Activated naive CD8-positive, alpha-beta T cell treated with anti-CD3 and anti-CD28 coated beads for 36 hours (primary cell): ENCODE measurements around the gene GPHA2. TPM values are rescaled to one million over a fixed set of nuclear protein-coding genes. Genes with fewer than 3 reads are reported as not detected.
A peak's percentile ranks its signal among the peaks of the same experiment; 100 is the strongest.

Experiments used
- DNase-seq: peaks from one replicate; pipeline ENCODE4 v3.0.0; 2021
- H3K27ac Mint-ChIP-seq: one replicate; pipeline ENCODE4 v1.8.0; 2022; ENCODE audit warnings: mild to moderate bottlenecking, moderate library complexity, mixed read lengths
- H3K27me3 Mint-ChIP-seq: one replicate; pipeline ENCODE4 v1.8.0; 2022; ENCODE audit warnings: mild to moderate bottlenecking, mixed read lengths
- H3K36me3 Mint-ChIP-seq: one replicate; pipeline ENCODE4 v1.8.0; 2021; ENCODE audit warnings: mild to moderate bottlenecking, mixed read lengths
- H3K4me1 Mint-ChIP-seq: one replicate; pipeline ENCODE4 v1.8.0; 2021; ENCODE audit warnings: mixed read lengths
- H3K4me3 Mint-ChIP-seq: one replicate; pipeline ENCODE4 v1.8.0; 2022; ENCODE audit warnings: mild to moderate bottlenecking, moderate library complexity, mixed read lengths
- H3K9me3 Mint-ChIP-seq: one replicate; pipeline ENCODE4 v1.8.0; 2022; ENCODE audit warnings: mixed read lengths
- total RNA-seq, 2 experiments: library from RNA; stranded (reverse); gene quantifications; one replicate each; pipeline ENCODE4 v1.2.3, GENCODE V29; 2021

The GPHA2 gene
- total RNA-seq, 2 experiments from 2014 or later = not detected

GRCh38 chr11:64921384-64921783, 14.3 kb downstream of the GPHA2 start:
- no peak overlapping the region for H3K27ac Mint-ChIP-seq
- DNase-seq = no peak
- no peaks in the 10 kb centered on the region for H3K9me3 Mint-ChIP-seq
- peaks cover 22% of the 10 kb centered on the region for H3K4me1 Mint-ChIP-seq
- H3K4me3 Mint-ChIP-seq = no peak overlapping the region
- H3K27me3 Mint-ChIP-seq = no peaks in the 10 kb centered on the region
- H3K36me3 Mint-ChIP-seq = no peaks in the 10 kb centered on the region

DNA sequence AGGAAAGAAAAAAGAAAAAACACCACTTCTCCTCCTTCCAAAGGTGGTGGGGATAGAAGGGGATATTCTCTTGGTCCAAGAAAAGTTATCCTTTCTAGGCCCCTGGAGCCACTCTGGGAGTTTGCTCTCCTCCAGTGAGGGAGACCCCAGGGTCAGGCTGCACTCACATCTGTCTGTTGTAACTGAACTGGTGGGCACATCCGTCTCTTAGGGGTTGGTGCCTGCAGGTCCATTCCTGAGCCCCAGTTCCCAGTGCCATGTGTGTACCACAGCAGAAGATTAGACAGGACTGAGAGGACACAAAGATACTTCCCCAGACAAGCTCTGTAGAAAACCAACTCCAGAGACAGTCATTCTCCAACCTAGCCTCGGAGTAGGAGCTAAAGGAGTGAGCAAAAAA, 15.6 kb downstream of the GPHA2 start:
- no peaks in the 10 kb centered on the region for H3K27me3 Mint-ChIP-seq
- H3K4me1 Mint-ChIP-seq = peaks cover 29% of the 10 kb centered on the region
- no peak for DNase-seq
- H3K27ac Mint-ChIP-seq = no peak overlapping the region
- H3K9me3 Mint-ChIP-seq = no peaks in the 10 kb centered on the region
- no peak overlapping the region for H3K4me3 Mint-ChIP-seq
- no peaks in the 10 kb centered on the region for H3K36me3 Mint-ChIP-seq

DNA sequence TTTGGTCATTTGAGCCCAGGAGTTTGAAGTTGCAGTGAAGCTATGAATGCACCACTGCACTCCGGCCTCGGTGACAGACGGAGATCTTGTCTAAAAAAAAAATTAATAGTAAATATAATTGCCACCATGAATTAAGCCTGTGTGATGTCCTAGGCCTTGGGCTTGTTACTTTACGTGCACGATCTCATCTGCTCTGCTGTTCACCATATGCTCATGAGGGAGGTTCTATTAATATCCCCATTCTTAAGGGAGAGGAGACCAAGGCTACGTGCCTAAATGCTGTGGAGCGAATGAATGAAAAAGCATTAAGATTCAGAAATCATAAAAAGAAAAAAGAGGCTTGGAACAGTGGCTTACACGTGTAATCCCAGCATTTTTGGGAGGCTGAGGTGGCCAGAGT, 16.1 kb downstream of the GPHA2 start:
- no peak for DNase-seq
- H3K4me1 Mint-ChIP-seq = peaks cover 27% of the 10 kb centered on the region
- no peak overlapping the region for H3K27ac Mint-ChIP-seq
- no peak overlapping the region for H3K4me3 Mint-ChIP-seq
- no peaks in the 10 kb centered on the region for H3K36me3 Mint-ChIP-seq
- H3K27me3 Mint-ChIP-seq = no peaks in the 10 kb centered on the region
- no peaks in the 10 kb centered on the region for H3K9me3 Mint-ChIP-seq

- Mint-ChIP-seq H3K27me3 (no peaks in the 10 kb centered on the region), H3K9me3 (no peaks in the 10 kb centered on the region), H3K27ac (peak overlapping the region; percentile 85), H3K4me1 (peaks cover 21% of the 10 kb centered on the region), H3K36me3 (no peaks in the 10 kb centered on the region), H3K4me3 (peak overlapping the region; percentile 88)
- DNase-seq = no peak
Observed at GRCh38 chr11:64918017-64918416, 17.7 kb downstream of the GPHA2 start.

DNA sequence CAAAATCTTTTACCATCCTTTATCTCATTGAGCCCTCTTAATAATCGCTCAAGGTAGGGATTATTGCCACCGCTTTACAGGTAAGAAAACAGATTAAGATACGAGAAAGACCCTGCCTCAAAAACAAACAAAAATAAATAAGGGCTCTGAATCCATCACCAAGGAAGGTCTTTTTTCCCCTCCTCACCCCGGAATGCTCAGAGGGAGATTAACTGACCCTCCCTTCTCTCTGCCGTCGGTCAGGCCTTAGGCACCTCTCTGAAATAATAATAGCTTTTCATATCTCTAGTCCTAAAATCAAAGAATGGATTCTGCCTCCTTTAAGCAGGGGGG, 18.1 kb downstream of the GPHA2 start:
- H3K27ac Mint-ChIP-seq = peak overlapping the region; percentile 85
- peaks cover 2% of the 10 kb centered on the region for H3K36me3 Mint-ChIP-seq
- DNase-seq = no peak
- H3K9me3 Mint-ChIP-seq = no peaks in the 10 kb centered on the region
- H3K4me3 Mint-ChIP-seq = peak overlapping the region; percentile 88
- no peaks in the 10 kb centered on the region for H3K27me3 Mint-ChIP-seq
- peaks cover 21% of the 10 kb centered on the region for H3K4me1 Mint-ChIP-seq

DNA sequence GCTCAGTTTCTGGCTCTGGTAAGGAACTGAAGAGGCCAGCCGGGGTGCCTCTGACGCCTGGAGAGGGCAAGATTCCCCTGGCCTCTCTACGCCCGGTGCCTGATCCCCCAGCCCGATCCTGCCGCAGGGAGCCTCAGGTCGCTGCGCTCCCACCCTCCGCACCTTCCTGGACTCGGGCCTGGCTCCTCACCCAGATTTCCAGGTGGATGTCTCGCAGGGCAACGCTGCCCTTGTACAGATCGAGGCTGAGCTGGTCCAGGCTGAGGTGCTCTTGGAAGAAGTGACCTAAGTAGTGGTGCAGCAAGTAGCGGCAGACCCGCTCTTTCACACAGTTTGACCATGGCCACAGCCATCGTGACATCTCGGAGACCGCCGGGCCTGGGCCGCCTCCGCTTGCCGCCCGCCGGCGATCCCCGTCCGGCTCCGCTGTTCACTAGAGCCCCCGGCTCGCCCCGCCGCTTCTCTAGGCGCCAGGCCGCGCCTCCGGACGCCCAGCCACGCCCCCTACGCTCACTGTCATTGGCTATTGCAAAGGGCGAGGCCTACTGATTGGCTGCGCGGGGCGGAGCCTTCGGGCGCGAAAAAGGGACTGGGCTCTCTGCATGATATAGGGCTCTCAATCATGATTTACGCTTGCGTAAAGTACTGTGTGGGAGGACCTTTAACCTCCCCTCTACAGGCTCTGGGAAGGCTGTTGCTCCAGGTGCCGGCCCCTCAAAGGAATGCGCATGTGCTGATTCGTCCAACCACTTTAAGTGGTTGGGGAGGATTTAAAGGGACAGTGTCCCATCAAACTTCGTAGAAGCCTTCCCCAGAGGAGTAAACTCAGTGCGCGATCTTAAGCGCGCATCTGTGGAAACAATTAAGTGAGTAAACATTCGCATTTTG, 18.7 kb downstream of the GPHA2 start, which contains the start of gene ATG2A:
ATG2A (minus strand) TSS at position 435 of the 888 bp plus-strand sequence; CDS start at position 361, 74 bp downstream.
- DNase-seq = peak; percentile 99
- Mint-ChIP-seq H3K4me3 (peak within 1 kb of the TSS; percentile 88), H3K4me1 (peaks cover 21% of the 10 kb centered on the region), H3K27me3 (no peaks in the 10 kb centered on the region), H3K9me3 (no peaks in the 10 kb centered on the region), H3K27ac (peak within 1 kb of the TSS; percentile 85), H3K36me3 (peaks cover 4% of the 10 kb centered on the region)

GRCh38 chr11:64916040-64916774, 19.5 kb downstream of the GPHA2 start:
- H3K9me3 Mint-ChIP-seq = no peaks in the 10 kb centered on the region
- peaks cover 21% of the 10 kb centered on the region for H3K4me1 Mint-ChIP-seq
- H3K4me3 Mint-ChIP-seq = peak overlapping the region; percentile 88
- H3K36me3 Mint-ChIP-seq = peaks cover 6% of the 10 kb centered on the region
- DNase-seq = peak; percentile 31
- peak overlapping the region; percentile 84 for H3K27ac Mint-ChIP-seq
- H3K27me3 Mint-ChIP-seq = no peaks in the 10 kb centered on the region

DNA sequence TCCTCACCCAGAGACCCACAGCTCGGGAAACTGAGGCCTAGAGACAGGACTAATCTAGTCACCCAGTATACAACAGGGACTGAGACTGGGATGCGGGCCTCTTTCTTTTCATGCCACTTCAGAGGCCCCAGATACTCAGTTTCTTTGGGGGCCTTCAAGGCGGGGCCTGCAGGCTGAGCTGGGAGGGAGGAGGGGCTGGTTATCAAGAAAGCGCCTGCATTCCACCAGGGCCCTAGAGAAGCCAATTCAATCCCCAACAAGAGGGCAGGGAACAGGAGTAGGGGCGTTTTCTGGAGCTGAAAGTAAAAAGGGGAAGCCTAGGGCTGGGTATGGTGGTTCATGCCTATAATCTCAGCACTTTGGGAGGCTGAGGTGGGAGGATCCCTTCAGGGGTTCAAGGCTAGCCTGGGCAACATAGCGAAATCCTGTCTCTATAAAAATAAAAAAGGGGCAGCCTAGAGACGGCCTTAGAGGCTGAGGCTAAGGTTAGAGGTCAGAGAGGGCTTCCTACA, 20.3 kb downstream of the GPHA2 start:
- Mint-ChIP-seq H3K9me3 (no peaks in the 10 kb centered on the region), H3K27me3 (no peaks in the 10 kb centered on the region), H3K27ac (peak overlapping the region; percentile 84), H3K4me3 (peak overlapping the region; percentile 88), H3K36me3 (peaks cover 6% of the 10 kb centered on the region), H3K4me1 (peaks cover 21% of the 10 kb centered on the region)
- DNase-seq = no peak

DNA sequence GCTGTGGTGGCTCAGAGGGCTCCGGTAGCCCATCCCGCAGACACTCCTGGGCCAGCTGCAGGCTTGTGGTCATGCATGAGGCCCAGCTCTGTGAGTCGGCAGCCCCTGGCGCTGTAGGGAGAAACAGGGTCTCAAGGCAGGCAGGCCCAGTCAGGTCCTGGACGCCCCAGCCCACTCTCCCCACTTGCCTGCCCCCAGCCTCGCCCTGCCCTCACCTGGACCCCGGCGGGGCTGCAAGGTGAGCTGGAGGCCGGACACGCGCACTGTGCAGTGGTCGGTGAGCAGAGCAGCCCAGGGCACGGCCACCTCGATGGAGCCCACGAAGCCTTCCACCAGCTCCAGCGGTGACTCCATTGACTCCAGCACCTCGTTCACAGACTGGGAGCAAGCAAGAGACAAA, 21.6 kb downstream of the GPHA2 start:
- Mint-ChIP-seq H3K36me3 (peaks cover 8% of the 10 kb centered on the region), H3K27me3 (no peaks in the 10 kb centered on the region), H3K9me3 (no peaks in the 10 kb centered on the region), H3K4me3 (no peak overlapping the region), H3K4me1 (peaks cover 21% of the 10 kb centered on the region), H3K27ac (no peak overlapping the region)
- DNase-seq = no peak

GRCh38 chr11:64913171-64913727, 22.4 kb downstream of the GPHA2 start:
- Mint-ChIP-seq H3K4me1 (peaks cover 21% of the 10 kb centered on the region), H3K36me3 (peaks cover 8% of the 10 kb centered on the region)

GRCh38 chr11:64911689-64912088, 24.0 kb downstream of the GPHA2 start:
- peaks cover 14% of the 10 kb centered on the region for H3K4me1 Mint-ChIP-seq
- H3K4me3 Mint-ChIP-seq = no peak overlapping the region
- no peaks in the 10 kb centered on the region for H3K27me3 Mint-ChIP-seq
- DNase-seq = no peak
- H3K9me3 Mint-ChIP-seq = no peaks in the 10 kb centered on the region
- no peak overlapping the region for H3K27ac Mint-ChIP-seq
- H3K36me3 Mint-ChIP-seq = peaks cover 8% of the 10 kb centered on the region

More at GRCh38 chr11:64913171-64913727, 22.4 kb downstream of the GPHA2 start:
- H3K9me3 Mint-ChIP-seq = no peaks in the 10 kb centered on the region
- no peak overlapping the region for H3K27ac Mint-ChIP-seq
- H3K27me3 Mint-ChIP-seq = no peaks in the 10 kb centered on the region
- H3K4me3 Mint-ChIP-seq = no peak overlapping the region
- no peak for DNase-seq

- no peak overlapping the region for H3K4me3 Mint-ChIP-seq
- peaks cover 8% of the 10 kb centered on the region for H3K36me3 Mint-ChIP-seq
- H3K4me1 Mint-ChIP-seq = peaks cover 10% of the 10 kb centered on the region
- no peak overlapping the region for H3K27ac Mint-ChIP-seq
- no peak for DNase-seq
- no peaks in the 10 kb centered on the region for H3K27me3 Mint-ChIP-seq
- no peaks in the 10 kb centered on the region for H3K9me3 Mint-ChIP-seq
Observed at GRCh38 chr11:64911142-64911541, 24.6 kb downstream of the GPHA2 start.

DNA sequence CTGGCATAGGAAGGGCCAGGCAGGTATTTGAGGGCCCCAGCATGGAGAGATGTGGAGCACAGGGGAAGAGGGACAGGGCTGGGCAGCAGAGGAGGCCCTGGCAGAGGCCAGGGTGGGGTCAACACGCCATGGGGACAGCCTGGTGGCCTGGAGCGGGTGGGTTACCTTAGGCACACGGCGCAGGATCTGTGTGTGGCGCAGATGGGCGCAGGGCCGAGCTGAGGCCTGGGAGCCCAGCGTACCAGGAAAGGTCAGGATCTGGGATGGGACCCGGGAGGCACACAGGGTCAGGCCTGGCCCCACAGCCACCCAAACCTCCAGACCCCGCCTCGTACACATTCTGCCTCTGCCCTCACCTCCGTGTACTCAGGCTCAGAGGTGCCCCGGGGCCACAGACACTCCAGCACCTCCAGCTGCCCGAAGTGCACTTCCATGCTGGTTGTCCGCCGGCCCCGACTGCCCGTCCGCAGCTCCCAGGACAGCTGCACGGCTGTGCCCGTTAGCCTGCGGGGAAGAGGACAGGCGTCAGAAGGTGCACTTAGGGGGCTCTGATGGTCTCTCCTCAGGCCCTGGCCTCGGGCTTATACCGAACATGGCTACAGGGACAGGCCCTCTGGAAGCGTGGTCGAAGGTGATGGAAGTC, 25.1 kb downstream of the GPHA2 start:
- no peak for DNase-seq
- Mint-ChIP-seq H3K4me1 (peaks cover 4% of the 10 kb centered on the region), H3K27ac (no peak overlapping the region), H3K36me3 (peaks cover 8% of the 10 kb centered on the region), H3K27me3 (no peaks in the 10 kb centered on the region), H3K4me3 (no peak overlapping the region), H3K9me3 (no peaks in the 10 kb centered on the region)

GRCh38 chr11:64909653-64910343, 25.9 kb downstream of the GPHA2 start:
- no peaks in the 10 kb centered on the region for H3K27me3 Mint-ChIP-seq
- no peaks in the 10 kb centered on the region for H3K9me3 Mint-ChIP-seq
- H3K4me1 Mint-ChIP-seq = peaks cover 3% of the 10 kb centered on the region
- DNase-seq = no peak
- H3K36me3 Mint-ChIP-seq = peaks cover 8% of the 10 kb centered on the region
- no peak overlapping the region for H3K27ac Mint-ChIP-seq
- no peak overlapping the region for H3K4me3 Mint-ChIP-seq
